Sigmoid colon (tissue), 7 donors: ENCODE data around the gene EPHB1. TPM values are rescaled to one million over a fixed set of nuclear protein-coding genes. Genes with fewer than 3 reads are reported as not detected.

ENCODE experiments used
- DNase-seq: peaks from one replicate; pipeline ENCODE4 v3.0.0-alpha.2; 2019
- H3K27ac ChIP-seq, 4 donors: fragments of 200-600 bp; sonication (generic); one replicate each; pipeline ENCODE4 v1.5.1; 2016 to 2019; ENCODE audit warnings: mild to moderate bottlenecking in 1 of 4
- H3K27me3 ChIP-seq, 3 donors: fragments of 200-600 bp; sonication (generic); one replicate each; pipeline ENCODE4 v1.5.1; 2019; ENCODE audit warnings: mild to moderate bottlenecking in 1 of 3
- H3K36me3 ChIP-seq, 4 donors: fragments of 200-600 bp; sonication (generic); one replicate each; pipeline ENCODE4 v1.5.1; 2016 to 2019
- H3K4me1 ChIP-seq, 4 donors: fragments of 200-600 bp; sonication (generic); one replicate each; pipeline ENCODE4 v1.5.1; 2017 to 2019
- H3K4me3 ChIP-seq, 4 donors: fragments of 200-600 bp; sonication (generic); one replicate each; pipeline ENCODE4 v1.5.1; 2017 to 2019; ENCODE audit warnings: mild to moderate bottlenecking in 2 of 4, moderate library complexity in 1 of 4
- H3K9me3 ChIP-seq, 4 donors: fragments of 200-600 bp in 3 of 4; sonication (generic) in 3 of 4; one replicate each; pipeline versions ENCODE4 v1.5.1 to v1.6.1; 2013 to 2019
- EP300 ChIP-seq, 4 donors: sonication (generic); formaldehyde crosslinking; IDR thresholded peaks; one replicate each; pipeline ENCODE4 v1.6.1; 2017; ENCODE audit warnings: antibody characterized with exemption in 4 of 4
- POLR2A ChIP-seq, 2 donors: fragments of 450-650 bp; IDR thresholded peaks; one replicate each; pipeline ENCODE4 v1.6.1; 2016; ENCODE audit warnings: antibody characterized with exemption in 2 of 2, mild to moderate bottlenecking in 2 of 2, moderate library complexity in 2 of 2
- POLR2AphosphoS5 ChIP-seq, 4 donors: sonication (generic); formaldehyde crosslinking; IDR thresholded peaks; one replicate each; pipeline ENCODE4 v1.6.1; 2017; ENCODE audit warnings: antibody characterized with exemption in 4 of 4
- WGBS, 2 donors: extraction: QIAGEN DNeasy Blood & Tissue Kit; methylation state at CpG; one replicate each; pipeline ENCODE4 v1.1.7; 2013; 5-methylcytosine and 5-hydroxymethylcytosine counted together
- intact Hi-C: fragments of 100-400 bp; cut with DNase I; formaldehyde crosslinking; loops from one replicate; pipeline ENCODE4 v1.15.1; 2023
- polyA plus RNA-seq, 3 donors: library from polyadenylated mRNA; stranded (reverse); fragments of 200-250 nt; gene quantifications; one replicate each; pipeline ENCODE4 v1.2.3, GENCODE V29; 2013
- total RNA-seq, 4 donors: library from RNA; depleted of rRNA; stranded (reverse); fragments of >200 nt; gene quantifications; one replicate each; pipeline ENCODE4 v1.1.0, GENCODE V29; 2016
- TF ChIP-seq, protein P1 (sequence below), 4 experiments: fragments of 450-650 bp in 3 of 4; fragments of 200-600 bp in 1 of 4; IDR thresholded peaks; one replicate each; pipeline ENCODE4 v1.5.1; 2016 to 2019; ENCODE audit warnings: antibody characterized with exemption in 4 of 4, mild to moderate bottlenecking in 3 of 4, moderate library complexity in 2 of 4
- donor health status: healthy with polysubstance abuse.
- donor health status: Bipolar disorder and iron deficiency.
- donor health status: healthy.

EPHB1 gene
- total and polyA plus RNA-seq, 7 donors: 0.29 to 17.3 (median 3.6) TPM; not detected in 2

DNA sequence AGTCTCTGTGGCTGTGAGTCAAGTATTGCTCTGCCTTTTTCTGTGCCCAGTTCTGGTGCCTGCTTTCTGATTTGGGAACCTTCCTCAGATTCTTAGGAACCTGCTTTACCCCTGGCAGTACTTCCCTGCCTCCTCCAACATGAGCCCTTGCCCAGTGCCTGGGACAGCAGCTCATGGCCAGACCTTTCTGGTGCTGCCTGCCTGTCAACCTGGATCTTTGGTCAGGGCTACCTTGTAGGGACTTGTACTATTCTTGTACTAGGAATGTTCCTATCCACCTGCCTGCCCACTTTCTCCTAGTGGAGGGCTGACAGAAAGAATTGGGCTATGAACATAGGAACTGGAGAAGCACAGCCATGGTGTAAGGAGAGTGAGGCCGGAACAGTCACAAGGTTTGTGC, 28.8 kb upstream of the EPHB1 start:
- no peaks in the 10 kb centered on the region for H3K27me3 ChIP-seq
- intact Hi-C loops: no loop called here
- WGBS, 2 donors: 87 to 88% methylated on average over 1 of the region's 1 CpG

DNA sequence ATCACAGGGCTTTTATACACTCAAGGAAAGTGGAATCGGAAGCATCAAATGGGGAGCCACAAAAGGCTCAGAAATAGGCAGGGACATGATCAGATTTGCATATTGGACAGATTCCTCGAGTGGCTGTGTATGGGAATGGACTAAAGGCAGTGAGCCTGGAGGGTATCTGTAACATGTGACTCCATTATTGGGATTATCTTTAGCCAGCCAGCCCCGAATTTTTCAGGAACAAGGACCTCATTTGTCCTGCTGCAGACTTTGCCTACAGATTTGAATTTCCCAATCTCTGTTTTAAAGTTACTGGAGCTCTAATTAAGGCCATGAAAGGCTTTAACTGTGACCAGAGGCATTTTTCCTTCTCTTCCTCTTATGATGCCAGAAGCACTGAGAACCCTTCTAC, 26.9 kb upstream of the EPHB1 start:
- WGBS, 2 donors: 69 to 75% methylated on average over 3 of the region's 3 CpGs
- H3K4me3 ChIP-seq: no peak overlapping the region
- intact Hi-C loops: no loop called here
- TF ChIP-seq POLR2AphosphoS5 (IDR thresholded peaks at IDR 0.05): no peak
- TF ChIP-seq POLR2A (IDR thresholded peaks at IDR 0.05): no peak
- TF ChIP-seq, protein P1, sequence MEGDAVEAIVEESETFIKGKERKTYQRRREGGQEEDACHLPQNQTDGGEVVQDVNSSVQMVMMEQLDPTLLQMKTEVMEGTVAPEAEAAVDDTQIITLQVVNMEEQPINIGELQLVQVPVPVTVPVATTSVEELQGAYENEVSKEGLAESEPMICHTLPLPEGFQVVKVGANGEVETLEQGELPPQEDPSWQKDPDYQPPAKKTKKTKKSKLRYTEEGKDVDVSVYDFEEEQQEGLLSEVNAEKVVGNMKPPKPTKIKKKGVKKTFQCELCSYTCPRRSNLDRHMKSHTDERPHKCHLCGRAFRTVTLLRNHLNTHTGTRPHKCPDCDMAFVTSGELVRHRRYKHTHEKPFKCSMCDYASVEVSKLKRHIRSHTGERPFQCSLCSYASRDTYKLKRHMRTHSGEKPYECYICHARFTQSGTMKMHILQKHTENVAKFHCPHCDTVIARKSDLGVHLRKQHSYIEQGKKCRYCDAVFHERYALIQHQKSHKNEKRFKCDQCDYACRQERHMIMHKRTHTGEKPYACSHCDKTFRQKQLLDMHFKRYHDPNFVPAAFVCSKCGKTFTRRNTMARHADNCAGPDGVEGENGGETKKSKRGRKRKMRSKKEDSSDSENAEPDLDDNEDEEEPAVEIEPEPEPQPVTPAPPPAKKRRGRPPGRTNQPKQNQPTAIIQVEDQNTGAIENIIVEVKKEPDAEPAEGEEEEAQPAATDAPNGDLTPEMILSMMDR (IDR thresholded peaks at IDR 0.05): no peak
- no peak for TF ChIP-seq EP300 (IDR thresholded peaks at IDR 0.05)
- DNase-seq: no peak
- H3K9me3 ChIP-seq: no peaks in the 10 kb centered on the region
- H3K4me1 ChIP-seq: no peaks in the 10 kb centered on the region
- no peak overlapping the region for H3K27ac ChIP-seq
- no peaks in the 10 kb centered on the region for H3K36me3 ChIP-seq
- H3K27me3 ChIP-seq: no peaks in the 10 kb centered on the region

More for the DNA sequence above, 28.8 kb upstream of the EPHB1 start:
- Histone ChIP-seq H3K36me3 (no peaks in the 10 kb centered on the region), H3K27ac (no peak overlapping the region), H3K9me3 (no peaks in the 10 kb centered on the region), H3K4me1 (no peaks in the 10 kb centered on the region), H3K4me3 (no peak overlapping the region)
- DNase-seq: no peak
- TF ChIP-seq POLR2A (IDR thresholded peaks at IDR 0.05): no peak
- TF ChIP-seq EP300 (IDR thresholded peaks at IDR 0.05): no peak
- TF ChIP-seq POLR2AphosphoS5 (IDR thresholded peaks at IDR 0.05): no peak
- TF ChIP-seq, protein P1 (IDR thresholded peaks at IDR 0.05): no peak

DNA sequence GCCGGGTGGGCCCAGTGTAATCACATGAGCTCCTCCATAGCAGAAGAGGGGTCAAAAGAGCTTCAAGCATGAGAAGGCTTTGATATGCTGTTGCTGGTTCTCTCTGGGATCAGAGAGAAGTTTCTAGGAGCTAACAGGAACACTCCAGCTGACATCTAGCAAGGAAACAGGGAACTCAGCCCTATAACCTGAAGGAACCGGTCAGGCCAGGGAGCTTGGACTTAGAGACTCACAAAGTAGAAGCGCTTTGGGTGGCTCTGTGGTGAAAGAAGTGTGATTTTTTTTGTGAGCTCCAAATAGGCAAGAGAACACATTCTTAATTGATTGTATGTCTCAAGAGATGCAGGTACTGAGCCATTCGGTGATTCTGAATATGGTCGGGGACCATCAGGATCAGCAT, 26.2 kb upstream of the EPHB1 start:
- Histone ChIP-seq H3K36me3 (no peaks in the 10 kb centered on the region), H3K9me3 (no peaks in the 10 kb centered on the region), H3K27me3 (no peaks in the 10 kb centered on the region), H3K4me3 (no peak overlapping the region), H3K4me1 (no peaks in the 10 kb centered on the region), H3K27ac (no peak overlapping the region)
- no peak for TF ChIP-seq POLR2AphosphoS5 (IDR thresholded peaks at IDR 0.05)
- TF ChIP-seq, protein P1 (IDR thresholded peaks at IDR 0.05): no peak
- TF ChIP-seq EP300 (IDR thresholded peaks at IDR 0.05): no peak
- TF ChIP-seq POLR2A (IDR thresholded peaks at IDR 0.05): no peak
- DNase-seq: no peak
- intact Hi-C loops: no loop called here
- 93 to 94% methylated on average over 5 of the region's 5 CpGs for whole genome bisulfite sequencing, 2 donors

DNA sequence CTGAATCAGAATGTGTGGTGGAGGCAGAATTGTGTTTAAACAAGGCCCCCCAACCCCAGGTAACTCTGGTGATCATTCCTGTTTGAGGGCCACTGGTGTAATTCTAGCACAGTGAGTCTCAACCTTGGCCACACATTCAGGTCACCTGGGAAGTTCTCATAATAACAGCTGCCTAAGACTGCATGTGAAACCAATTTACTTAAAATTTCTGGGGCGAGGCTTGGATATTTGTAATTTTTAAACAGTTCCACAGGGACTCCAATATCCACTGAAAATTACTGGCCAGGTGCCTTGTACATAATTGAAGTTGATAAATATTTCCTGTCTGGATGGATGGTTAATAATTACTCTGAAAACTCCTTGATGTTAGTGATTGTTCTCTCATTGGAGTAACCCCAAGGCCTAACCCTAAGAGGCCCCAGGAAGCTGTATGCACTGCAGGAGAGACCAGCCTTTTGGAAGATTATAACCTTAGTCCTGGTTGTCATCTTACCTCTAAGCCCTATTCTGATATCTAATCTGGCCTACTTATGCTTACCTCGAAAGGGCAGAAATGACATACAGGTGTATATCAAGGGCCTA, 25.7 kb upstream of the EPHB1 start:
- H3K27ac ChIP-seq: no peak overlapping the region
- WGBS, 2 donors: 80 to 87% methylated on average over 2 of the region's 2 CpGs

More for the DNA sequence above, 25.7 kb upstream of the EPHB1 start:
- H3K36me3 ChIP-seq: no peaks in the 10 kb centered on the region
- no peak for TF ChIP-seq POLR2AphosphoS5 (IDR thresholded peaks at IDR 0.05)
- TF ChIP-seq, protein P1 (IDR thresholded peaks at IDR 0.05): no peak
- TF ChIP-seq EP300 (IDR thresholded peaks at IDR 0.05): no peak
- TF ChIP-seq POLR2A (IDR thresholded peaks at IDR 0.05): no peak
- no peaks in the 10 kb centered on the region for H3K4me1 ChIP-seq
- H3K27me3 ChIP-seq: no peaks in the 10 kb centered on the region
- DNase-seq: no peak
- no peak overlapping the region for H3K4me3 ChIP-seq
- intact Hi-C loops: no loop called here
- H3K9me3 ChIP-seq: no peaks in the 10 kb centered on the region
